Measurements from ENCODE around the gene HRH4.

HRH4 gene

DNA sequence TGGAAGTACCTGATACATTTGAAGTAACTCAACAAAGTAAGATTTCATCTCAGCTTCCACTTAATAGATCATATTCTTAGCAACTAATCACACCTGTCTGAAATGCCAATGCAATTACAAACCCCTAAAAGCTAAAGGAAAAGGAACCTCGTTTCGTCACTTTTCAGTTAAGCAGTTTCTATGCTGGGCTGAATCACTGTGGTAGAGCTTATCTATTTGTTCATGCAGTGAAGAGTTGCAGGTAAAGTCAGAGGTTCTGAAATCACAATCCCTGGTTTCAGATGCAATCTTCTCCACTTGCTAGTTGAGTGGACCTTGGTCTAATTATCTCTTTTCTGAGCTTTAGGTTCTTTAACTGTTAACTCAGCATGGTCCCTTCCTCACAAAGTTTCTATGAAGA, 6.3 kb downstream of the HRH4 start:
- no peak for DNase-seq

DNA sequence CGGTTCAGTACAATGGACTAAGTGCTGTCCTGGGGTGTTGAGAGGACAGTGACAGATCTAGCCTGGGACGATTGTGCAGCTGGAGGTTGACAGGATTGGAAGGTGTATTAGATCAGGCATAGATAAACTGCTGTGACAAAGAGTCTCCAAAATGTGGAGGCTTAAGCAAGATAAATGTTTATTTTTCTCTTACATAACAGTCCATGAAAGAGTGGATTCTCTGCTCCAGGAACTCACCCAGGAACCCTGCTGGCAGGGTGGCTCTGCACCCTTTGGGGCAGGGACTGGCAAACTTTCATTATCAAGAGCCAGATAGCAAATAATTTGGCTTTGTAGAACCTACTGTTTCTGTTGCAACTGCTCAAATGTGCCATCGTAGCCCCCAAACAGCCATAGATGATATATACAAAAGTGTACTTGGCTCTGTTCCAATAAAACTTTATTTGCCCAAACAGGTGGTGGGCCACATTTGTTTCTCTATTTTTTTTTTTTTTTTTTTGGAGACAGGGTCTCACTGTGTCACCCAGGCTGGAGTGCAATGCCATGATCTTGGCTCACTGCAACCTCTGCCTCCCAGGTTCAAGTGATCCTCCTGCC, 9.7 kb downstream of the HRH4 start:
- no peak for DNase-seq

DNA sequence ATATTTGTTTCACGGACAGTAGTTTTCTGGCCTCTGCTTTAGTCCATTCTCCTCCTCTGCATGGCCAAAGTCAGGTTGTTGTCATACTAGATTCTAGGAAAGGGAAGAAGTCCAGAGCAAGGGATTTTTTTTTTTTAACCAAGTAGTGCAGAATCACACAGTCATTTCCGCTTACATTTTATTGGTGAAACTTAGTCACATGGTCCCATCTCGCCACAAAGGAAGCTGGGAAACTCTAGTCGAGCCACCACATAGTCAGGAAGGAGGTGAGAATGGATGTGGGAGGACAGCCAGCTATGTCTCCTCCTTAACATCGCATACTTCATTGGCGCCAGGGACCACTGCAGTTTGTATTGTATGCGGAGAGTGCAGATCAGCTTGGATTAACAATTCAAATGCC, 10.4 kb downstream of the HRH4 start:
- no peak for DNase-seq

DNA sequence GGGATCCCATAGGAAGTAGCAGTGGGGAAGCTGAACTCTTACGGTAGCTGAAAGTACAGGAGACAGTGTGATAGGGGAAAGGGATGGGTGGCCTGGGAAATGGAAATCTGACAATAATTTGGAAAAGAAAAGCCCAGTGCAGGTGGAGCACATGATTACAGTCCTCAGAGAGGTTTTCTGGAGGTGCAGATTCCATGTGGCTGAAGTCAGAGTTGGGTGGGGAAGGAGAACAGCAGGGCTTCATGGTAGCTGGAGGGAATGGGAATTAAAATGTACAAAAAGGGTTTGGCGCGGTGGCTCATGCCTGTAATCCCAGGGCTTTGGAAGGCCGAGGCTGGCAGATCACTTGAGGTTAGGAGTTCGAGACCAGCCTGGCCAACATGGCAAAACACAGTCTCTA, 12.2 kb downstream of the HRH4 start:
- no peak for DNase-seq

DNA sequence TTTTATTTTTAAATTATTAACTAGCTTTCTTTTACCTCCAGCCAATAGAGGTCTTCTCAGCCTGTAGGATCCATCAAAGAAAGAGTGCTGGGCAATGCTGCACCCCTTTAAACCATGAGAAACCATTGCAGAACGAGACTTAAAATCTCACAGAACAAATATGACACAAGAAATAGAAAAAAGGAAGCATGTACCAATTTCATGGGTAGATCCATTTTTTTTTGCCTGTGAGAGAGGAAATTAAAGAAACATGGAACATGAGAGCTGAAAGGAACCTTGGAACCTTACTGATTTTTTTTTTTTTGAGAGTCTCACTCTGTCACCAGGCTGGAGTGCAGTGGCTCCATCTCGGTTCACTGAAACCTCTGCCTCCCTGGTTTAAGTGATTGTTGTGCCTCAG, 14.0 kb downstream of the HRH4 start:
- DNase-seq = no peak

DNA sequence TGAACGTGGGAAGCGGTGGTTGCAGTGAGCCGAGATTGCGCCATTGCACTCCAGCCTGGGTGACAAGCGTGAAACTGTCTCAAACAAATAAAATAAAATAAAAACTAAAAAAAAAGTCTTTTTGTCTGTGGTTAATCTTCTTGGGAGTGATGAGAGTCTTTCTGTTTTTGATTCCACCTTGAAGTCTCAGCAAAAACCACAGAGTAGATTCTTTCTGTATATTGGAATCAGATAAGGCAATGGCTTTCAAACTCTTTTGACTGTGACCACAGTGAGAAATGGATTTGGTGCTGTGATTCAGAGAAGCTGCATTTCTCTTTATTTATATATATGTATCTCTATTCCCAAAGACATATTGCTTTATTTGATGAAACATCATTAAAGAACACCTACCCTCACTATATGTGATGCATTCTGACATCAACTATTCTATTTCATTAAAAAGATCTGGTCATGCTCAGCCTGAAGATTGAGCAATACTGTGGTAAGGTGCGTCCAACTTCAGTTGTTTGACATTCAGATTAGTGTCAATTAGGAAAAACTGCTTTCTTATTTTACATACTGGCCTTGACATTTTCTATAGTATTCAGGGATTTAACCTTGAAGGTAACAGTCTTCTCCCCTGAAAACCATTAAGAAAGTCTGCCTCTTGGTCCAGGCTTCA, 15.6 kb downstream of the HRH4 start:
- DNase-seq = no peak

DNA sequence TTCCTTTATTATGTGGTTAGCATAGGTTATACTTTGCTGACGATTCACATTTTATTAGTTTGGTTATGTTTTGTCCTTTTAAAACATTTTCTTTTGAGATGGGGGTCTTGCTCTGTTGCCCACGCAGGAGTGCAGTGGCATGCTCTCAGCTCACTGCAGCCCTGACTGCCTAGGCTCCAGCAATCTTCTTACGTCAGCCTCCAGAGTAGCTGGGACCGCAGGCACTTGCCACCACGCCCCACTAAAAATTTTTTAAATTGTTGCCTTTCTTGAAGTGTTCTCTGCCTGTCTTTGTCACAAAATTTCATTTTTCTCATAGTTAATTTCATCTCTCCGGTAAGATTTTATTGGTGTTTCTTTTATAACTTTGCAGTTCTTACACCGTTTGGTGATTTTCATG, 18.9 kb downstream of the HRH4 start:
- DNase-seq = no peak

GRCh38 chr18:24482821-24483220, 22.4 kb downstream of the HRH4 start:
- DNase-seq = no peak

GRCh38 chr18:24485681-24486080, 25.2 kb downstream of the HRH4 start:
- DNase-seq = no peak

- no peak for DNase-seq
Observed at GRCh38 chr18:24486684-24487083, 26.2 kb downstream of the HRH4 start.

GRCh38 chr18:24488824-24489493, 28.5 kb downstream of the HRH4 start:
- DNase-seq = no peak

DNA sequence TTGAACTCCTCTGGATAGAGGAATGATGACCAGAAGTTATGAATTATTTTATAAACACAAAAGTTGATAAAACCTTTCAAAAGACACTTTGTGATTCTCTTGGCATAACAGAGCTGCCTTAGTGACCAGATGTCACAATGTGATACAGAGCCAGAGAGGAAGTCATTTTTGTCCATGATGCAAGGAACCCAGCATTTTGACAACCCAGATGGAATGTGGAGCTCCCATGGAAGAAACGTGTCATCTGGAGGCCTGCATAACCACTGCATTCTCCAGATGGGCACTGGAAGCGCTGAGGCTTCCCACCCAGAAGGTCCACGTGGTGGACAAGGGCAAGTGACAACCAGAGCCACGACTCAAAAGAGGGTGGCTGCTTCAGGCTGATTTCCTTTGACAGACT, 30.1 kb downstream of the HRH4 start:
- DNase-seq = no peak

DNA sequence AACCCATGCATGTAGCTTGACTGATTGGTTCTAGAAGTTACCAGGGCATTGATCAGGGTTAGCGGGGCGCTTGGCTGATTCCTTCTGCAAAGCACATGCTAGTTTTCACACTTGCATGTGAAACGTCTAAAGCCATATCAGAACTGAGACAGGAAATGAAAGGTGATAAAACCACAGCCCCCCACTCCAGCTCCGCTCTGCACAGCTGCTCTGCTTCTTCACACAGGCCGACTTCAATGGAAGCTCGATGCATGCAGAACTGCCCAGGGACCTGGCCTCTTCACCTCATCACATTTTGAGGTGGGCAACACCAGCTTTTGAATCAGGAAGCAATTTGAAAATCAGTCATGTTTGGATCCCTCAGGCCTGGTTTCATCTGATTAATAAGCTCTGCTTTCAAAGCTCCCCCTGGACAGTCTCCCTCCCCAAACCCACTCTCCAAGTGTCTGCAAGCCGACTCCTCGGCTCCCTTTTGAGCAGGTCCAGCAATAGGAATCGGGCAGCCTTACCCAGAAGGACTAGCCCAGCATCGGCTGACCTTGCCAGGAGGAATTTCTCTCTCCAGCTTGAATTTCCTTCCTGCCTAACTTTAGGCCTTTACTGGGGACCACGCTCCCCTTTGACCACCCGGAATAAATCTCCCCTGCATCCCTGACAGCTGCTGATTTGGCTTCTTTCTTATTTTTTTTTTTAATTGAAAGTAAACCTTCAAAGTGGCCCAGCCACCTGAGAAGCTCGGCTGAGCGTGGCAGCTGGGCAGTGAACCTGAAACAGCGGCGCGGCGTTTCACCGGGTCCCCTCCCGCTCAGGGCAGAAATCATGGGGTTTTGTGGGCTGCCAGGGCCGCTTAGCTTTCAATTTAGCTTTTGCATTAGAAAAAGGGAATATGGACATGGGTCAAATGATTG, 31.7 kb downstream of the HRH4 start:
- DNase-seq = peak; percentile 18

DNA sequence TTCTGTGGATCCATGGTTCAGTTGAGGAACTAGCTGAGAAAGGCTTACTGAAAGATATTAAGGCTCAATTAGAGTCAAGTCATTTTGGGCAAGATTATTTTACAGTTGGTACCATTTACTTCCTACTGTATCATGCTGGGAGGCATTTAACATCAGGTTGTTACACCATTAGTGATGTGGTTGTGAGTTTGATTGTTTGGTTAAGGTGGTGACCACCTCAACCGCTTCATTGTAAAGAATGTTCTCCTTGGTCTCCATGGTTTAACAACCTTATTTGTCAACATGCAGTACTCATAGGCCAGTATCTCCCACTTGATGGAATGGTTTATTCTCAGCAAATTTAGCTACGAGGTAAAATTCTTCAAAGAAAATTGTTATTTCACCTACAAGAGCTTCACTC, 34.1 kb downstream of the HRH4 start:
- DNase-seq = no peak

GRCh38 chr18:24497031-24497754, 36.8 kb downstream of the HRH4 start:
- DNase-seq = no peak

GRCh38 chr18:24499814-24500213, 39.4 kb downstream of the HRH4 start:
- DNase-seq = no peak

- DNase-seq = no peak
Observed at GRCh38 chr18:24500217-24500616, 39.8 kb downstream of the HRH4 start.

DNA sequence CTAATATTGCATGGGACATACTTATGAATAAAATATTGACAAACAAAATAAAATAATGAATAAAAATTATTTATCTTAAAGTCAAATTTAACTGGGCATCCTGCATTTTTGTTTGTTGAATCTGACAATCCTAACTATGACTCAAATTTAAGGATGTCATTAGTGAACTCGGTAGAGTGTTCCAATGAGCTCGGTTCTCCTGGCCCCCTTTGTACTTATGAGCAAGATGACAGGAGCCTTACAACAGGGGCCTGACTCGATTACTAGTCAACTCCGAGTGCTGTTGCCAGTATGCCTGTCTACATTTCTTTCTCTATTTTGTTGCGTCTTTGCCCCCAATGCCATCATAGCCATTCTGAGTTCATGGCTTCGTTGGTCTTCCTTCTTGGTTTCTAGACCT, 40.3 kb downstream of the HRH4 start:
- DNase-seq = no peak

DNA sequence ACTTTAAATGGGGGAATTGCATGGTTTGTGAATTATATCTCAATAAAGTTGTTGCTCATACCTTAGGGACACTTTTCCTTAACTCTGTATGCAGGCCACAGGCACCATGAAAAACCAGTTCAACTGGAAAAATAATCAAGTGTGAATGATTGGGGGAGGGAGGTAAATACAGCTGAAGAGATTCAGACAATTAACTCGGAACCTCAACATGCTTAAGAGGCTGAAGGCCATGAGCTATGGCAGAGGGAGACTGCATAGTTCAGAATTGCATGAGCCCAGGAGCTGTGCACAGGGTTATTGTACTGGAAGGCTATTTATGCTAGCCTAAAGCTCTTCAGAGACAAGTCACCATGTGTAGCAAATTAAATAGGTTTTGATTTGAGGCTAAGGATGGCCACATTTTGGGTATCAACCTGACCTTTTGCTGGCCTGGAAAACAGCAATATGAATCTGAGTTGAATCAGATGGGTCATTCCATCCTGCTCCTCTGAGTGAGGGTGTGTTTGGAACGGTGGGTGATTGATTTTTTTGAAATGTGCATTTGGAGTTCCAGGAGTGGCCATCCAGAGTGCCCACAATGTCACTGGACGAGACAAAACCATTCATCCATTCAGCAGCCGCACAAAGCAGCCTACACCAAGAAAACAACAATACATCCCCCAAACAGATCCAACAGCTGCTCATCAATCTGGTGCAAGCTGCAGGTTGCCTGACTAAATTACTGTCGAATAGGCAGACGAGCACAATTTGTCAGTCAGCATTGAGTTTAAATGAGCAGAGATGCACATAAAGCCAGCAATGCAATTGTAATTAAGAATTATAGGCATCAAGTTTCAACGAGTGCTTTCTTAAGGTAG, 42.5 kb downstream of the HRH4 start:
- DNase-seq = no peak

GRCh38 chr18:24504401-24504800, 44.0 kb downstream of the HRH4 start:
- no peak for DNase-seq

- no peak for DNase-seq
Observed at GRCh38 chr18:24506175-24506574, 45.7 kb downstream of the HRH4 start.

DNA sequence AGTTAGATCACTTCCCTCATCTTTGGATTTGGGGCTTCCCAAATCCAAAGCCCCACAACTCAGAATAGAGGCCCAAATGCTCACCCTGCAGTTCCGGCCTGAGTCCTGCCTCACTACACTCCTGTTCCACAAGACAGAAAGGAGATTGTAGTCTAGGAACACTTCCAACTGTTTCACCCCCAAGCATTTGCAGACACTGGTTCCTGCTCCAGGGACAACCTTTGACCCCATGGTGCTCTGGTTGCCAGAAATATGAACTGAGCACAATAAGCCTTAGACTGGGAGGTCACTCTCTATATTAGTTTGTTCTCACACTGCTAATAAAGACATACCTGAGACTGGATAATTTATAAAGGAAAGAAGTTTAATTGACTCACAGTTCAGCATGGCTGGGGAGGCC, 49.0 kb downstream of the HRH4 start:
- no peak for DNase-seq
